ENCODE data around the gene PNPLA7. TPM values are rescaled to one million over a fixed set of nuclear protein-coding genes. Genes with fewer than 3 reads are reported as not detected.

The PNPLA7 gene
- total RNA-seq, 1 donor from 2014 or later, result 7.2 TPM

DNA sequence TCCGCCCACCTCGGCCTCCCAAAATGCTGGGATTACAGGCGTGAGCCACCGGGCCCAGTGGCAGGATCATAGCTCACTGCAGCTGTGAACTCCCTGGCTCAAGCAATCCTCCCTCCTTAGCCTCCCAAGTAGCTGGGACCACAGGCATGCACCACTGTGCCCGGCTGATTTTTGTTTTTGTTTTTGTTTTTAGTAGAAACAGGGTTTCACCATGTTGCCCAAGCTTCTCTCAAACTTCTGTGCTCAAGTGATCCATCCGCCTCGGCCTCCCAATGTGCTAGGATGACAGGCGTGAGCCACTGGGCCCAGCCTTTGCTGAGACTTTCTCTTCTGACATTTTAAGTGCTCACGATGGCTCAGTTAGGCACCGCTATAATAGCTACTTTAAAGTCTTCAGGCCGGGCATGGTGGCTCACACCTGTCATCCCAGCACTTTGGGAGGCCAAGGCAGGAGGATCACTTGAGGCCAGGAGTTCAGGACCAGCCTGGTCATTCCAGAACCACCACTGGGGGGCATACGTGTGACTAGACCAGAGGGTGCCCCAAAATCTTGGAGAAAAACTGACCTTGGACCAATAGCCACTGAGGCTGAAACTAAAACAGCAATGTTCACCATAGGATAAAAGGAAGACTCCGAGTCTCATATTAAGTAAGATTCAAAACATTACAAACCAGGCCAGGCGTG lies 106.0 kb downstream of the PNPLA7 start:
- no peaks in the 10 kb centered on the region for H3K36me3 Mint-ChIP-seq (ENCODE audit: unreplicated experiment)
- no peaks in the 10 kb centered on the region for H3K9me3 Mint-ChIP-seq (ENCODE audit: unreplicated experiment)
- no peak for DNase-seq (ENCODE audit: extremely low spot score, unreplicated experiment)
- peaks cover 36% of the 10 kb centered on the region for H3K4me1 Mint-ChIP-seq (ENCODE audit: unreplicated experiment)
- H3K4me3 Mint-ChIP-seq (ENCODE audit: unreplicated experiment), result no peak overlapping the region
- no peak overlapping the region for H3K27ac Mint-ChIP-seq (ENCODE audit: unreplicated experiment)
- peaks cover 2% of the 10 kb centered on the region for H3K27me3 Mint-ChIP-seq (ENCODE audit: unreplicated experiment)
- TF ChIP-seq, protein P1, sequence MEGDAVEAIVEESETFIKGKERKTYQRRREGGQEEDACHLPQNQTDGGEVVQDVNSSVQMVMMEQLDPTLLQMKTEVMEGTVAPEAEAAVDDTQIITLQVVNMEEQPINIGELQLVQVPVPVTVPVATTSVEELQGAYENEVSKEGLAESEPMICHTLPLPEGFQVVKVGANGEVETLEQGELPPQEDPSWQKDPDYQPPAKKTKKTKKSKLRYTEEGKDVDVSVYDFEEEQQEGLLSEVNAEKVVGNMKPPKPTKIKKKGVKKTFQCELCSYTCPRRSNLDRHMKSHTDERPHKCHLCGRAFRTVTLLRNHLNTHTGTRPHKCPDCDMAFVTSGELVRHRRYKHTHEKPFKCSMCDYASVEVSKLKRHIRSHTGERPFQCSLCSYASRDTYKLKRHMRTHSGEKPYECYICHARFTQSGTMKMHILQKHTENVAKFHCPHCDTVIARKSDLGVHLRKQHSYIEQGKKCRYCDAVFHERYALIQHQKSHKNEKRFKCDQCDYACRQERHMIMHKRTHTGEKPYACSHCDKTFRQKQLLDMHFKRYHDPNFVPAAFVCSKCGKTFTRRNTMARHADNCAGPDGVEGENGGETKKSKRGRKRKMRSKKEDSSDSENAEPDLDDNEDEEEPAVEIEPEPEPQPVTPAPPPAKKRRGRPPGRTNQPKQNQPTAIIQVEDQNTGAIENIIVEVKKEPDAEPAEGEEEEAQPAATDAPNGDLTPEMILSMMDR (IDR thresholded peaks at IDR 0.05), result no peak

DNA sequence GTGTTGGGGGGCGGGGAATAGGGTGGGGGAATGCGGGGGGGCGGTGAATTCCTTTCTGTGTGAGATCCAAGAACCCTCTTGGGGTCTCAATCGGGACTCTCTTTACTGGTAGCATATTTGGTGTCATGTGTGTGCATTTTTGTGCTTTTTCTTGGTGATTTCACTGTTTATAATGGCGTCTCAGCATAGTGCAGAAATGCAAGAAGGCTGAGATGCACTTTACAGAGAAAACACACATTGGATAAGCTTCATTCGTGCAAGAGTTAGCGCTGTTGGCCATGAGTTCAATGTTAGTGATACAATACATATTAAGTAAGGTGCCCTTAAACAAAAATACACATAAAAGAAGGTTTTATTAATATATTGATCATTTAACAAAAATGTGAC lies 108.3 kb downstream of the PNPLA7 start:
- Mint-ChIP-seq H3K36me3 (ENCODE audit: unreplicated experiment) (no peaks in the 10 kb centered on the region), H3K27me3 (ENCODE audit: unreplicated experiment) (peaks cover 2% of the 10 kb centered on the region), H3K9me3 (ENCODE audit: unreplicated experiment) (no peaks in the 10 kb centered on the region), H3K4me3 (ENCODE audit: unreplicated experiment) (peak overlapping the region; percentile 65), H3K27ac (ENCODE audit: unreplicated experiment) (peak overlapping the region; percentile 18), H3K4me1 (ENCODE audit: unreplicated experiment) (peaks cover 22% of the 10 kb centered on the region)
- TF ChIP-seq, protein P1 (IDR thresholded peaks at IDR 0.05), result no peak
- no peak for DNase-seq (ENCODE audit: extremely low spot score, unreplicated experiment)

DNA sequence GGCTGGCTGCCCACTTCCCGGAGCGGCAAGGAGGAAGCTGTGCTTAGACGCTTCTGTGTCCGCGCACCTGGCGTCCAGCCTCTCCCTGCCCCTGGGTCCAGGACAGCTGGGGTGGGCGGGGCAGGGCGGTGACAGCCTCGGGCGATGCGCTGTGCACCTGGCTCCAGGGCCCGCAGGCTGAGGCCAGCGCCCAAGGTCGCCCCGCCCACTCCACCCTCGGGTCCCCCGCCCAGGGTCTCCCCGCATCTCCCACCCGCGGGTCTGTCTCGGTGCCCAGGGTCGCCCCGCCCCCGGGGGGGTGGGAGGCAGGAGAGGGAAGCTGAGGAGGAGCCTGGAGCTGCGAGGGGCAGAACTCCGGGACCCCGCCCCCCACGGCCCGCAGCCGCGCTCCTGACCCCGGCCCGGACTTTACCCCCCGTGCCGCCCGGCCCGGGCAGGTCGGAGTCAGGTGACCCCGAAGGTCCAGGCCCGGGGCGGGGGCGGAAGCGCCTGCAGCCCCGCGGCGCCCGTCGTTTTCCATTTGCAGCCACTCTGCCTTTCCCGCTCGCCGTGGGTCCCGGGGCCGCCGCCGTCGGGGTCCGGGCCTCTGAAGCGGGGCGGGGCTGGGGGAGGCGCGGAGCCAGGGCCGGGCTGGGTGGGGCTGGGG lies 108.8 kb downstream of the PNPLA7 start, which contains the start of gene ENTPD8:
Gene ENTPD8, minus strand, starts transcription at position 69 of the 646 bp plus-strand sequence. CDS start 3,072 bp downstream, outside the sequence.
- no peaks in the 10 kb centered on the region for H3K9me3 Mint-ChIP-seq (ENCODE audit: unreplicated experiment)
- peak within 1 kb of the TSS; percentile 65 for H3K4me3 Mint-ChIP-seq (ENCODE audit: unreplicated experiment)
- no peak for DNase-seq (ENCODE audit: extremely low spot score, unreplicated experiment)
- H3K4me1 Mint-ChIP-seq (ENCODE audit: unreplicated experiment), result peaks cover 17% of the 10 kb centered on the region
- H3K27ac Mint-ChIP-seq (ENCODE audit: unreplicated experiment), result peak within 1 kb of the TSS; percentile 18
- no peaks in the 10 kb centered on the region for H3K36me3 Mint-ChIP-seq (ENCODE audit: unreplicated experiment)
- TF ChIP-seq, protein P1 (IDR thresholded peaks at IDR 0.05), result no peak
- peaks cover 2% of the 10 kb centered on the region for H3K27me3 Mint-ChIP-seq (ENCODE audit: unreplicated experiment)

DNA sequence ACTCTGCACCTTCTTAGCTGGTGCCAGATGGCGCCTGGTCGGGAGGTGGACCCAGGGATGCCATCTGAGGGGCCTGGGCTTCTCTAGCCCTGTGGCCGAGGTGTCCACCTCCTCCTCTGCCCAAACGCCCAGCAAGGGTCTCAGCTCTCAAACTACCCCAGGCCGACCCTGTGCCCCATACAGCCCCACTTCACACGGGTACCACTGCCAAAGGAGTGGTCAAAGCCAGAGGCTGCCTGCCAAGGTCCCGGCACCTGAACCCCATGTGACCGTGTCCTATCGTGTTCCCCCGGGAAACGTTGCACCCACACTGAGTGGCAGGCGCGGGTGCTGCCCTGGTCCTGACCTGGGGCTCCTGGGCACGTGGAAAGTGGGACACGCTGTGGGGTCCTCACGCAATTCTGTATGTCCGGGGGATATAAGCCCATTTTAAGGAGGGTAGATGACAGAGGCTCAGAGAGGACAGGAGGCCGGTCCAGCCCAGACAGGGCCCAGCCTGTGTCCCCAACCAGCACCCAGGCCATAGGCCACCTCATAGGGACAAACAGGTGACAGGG lies 111.0 kb downstream of the PNPLA7 start:
- no peak overlapping the region for H3K4me3 Mint-ChIP-seq (ENCODE audit: unreplicated experiment)
- DNase-seq (ENCODE audit: extremely low spot score, unreplicated experiment), result no peak

More for the DNA sequence above, 111.0 kb downstream of the PNPLA7 start:
- no peak overlapping the region for H3K27ac Mint-ChIP-seq (ENCODE audit: unreplicated experiment)
- no peaks in the 10 kb centered on the region for H3K36me3 Mint-ChIP-seq (ENCODE audit: unreplicated experiment)
- H3K4me1 Mint-ChIP-seq (ENCODE audit: unreplicated experiment), result peaks cover 7% of the 10 kb centered on the region
- no peaks in the 10 kb centered on the region for H3K9me3 Mint-ChIP-seq (ENCODE audit: unreplicated experiment)
- TF ChIP-seq, protein P1 (IDR thresholded peaks at IDR 0.05), result no peak
- peaks cover 2% of the 10 kb centered on the region for H3K27me3 Mint-ChIP-seq (ENCODE audit: unreplicated experiment)
